T-helper 1 cell treated with Interleukin-12 subunit alpha and Interleukin-12 subunit beta and Interleukin-4 antibody, amounts not matched to agents 30 μg/mL and 1 μg/mL, for 36 hours (primary cell): ENCODE data around the gene IFNE.

ENCODE experiments used
- H3K27ac Mint-ChIP-seq: one replicate; pipeline ENCODE4 v1.8.0; 2021; ENCODE audit warnings: mild to moderate bottlenecking, mixed read lengths
- H3K27me3 Mint-ChIP-seq: one replicate; pipeline ENCODE4 v1.8.0; 2021; ENCODE audit warnings: low read depth, mixed read lengths
- H3K36me3 Mint-ChIP-seq: one replicate; pipeline ENCODE4 v1.8.0; 2021; ENCODE audit warnings: low read depth, mixed read lengths
- H3K4me1 Mint-ChIP-seq: one replicate; pipeline ENCODE4 v1.8.0; 2021; ENCODE audit warnings: low read depth, mixed read lengths
- H3K4me3 Mint-ChIP-seq: one replicate; pipeline ENCODE4 v1.8.0; 2021; ENCODE audit warnings: mild to moderate bottlenecking, moderate library complexity, mixed read lengths
- H3K9me3 Mint-ChIP-seq: one replicate; pipeline ENCODE4 v1.8.0; 2021; ENCODE audit warnings: mixed read lengths

Gene IFNE, protein sequence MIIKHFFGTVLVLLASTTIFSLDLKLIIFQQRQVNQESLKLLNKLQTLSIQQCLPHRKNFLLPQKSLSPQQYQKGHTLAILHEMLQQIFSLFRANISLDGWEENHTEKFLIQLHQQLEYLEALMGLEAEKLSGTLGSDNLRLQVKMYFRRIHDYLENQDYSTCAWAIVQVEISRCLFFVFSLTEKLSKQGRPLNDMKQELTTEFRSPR

GRCh38 chr9:21482213-21482612 is at the start of gene IFNE:
Gene IFNE (minus strand): TSS chr9:21482313. CDS start chr9:21481694, 619 bp downstream.
- Mint-ChIP-seq H3K4me3 (no peak within 1 kb of the TSS), H3K27me3 (peaks cover 13% of the 10 kb centered on the region), H3K4me1 (peaks cover 2% of the 10 kb centered on the region), H3K27ac (no peak within 1 kb of the TSS), H3K36me3 (no peaks in the 10 kb centered on the region), H3K9me3 (no peaks in the 10 kb centered on the region)

DNA sequence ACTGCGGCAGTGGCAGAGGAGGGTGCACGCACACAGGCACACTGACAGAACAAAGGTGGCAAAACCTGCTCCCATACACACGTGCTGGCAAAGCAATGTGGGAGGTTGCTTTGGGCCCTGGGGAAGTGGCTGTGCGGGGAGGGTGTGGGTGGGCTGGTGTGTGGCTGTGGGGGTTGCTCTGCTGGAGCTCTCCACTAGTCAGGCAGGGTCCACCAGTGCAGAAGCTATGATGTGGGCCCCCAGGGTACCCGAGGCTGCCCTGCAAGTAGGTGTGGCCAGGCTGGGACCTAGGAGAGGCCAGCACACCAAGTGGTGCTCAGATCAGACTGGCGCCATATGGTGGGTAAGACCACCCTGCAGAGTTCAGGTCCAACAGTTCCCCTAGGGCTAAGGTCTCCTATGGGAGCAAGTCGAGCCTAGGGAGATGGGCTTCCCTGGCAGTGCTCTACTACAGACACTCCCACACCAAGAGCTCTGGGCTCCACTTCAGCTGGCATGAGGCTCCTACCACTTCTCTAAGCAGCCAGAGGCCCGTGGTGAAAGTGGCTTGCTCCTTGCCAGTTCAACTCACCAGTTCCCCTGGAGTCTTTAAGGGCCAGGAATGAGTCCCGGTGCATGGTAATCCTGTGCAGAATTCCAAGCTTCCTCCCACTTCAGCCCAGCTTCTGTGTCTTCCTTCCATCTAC is 46.2 kb upstream of the IFNE start:
- H3K4me3 Mint-ChIP-seq = no peak overlapping the region
- no peaks in the 10 kb centered on the region for H3K27me3 Mint-ChIP-seq
- H3K9me3 Mint-ChIP-seq = peaks cover 3% of the 10 kb centered on the region
- H3K27ac Mint-ChIP-seq = no peak overlapping the region
- H3K4me1 Mint-ChIP-seq = no peaks in the 10 kb centered on the region
- H3K36me3 Mint-ChIP-seq = no peaks in the 10 kb centered on the region

GRCh38 chr9:21527579-21527978 is 45.5 kb upstream of the IFNE start:
- H3K9me3 Mint-ChIP-seq = peaks cover 3% of the 10 kb centered on the region
- no peak overlapping the region for H3K27ac Mint-ChIP-seq
- no peaks in the 10 kb centered on the region for H3K27me3 Mint-ChIP-seq
- no peaks in the 10 kb centered on the region for H3K36me3 Mint-ChIP-seq
- no peaks in the 10 kb centered on the region for H3K4me1 Mint-ChIP-seq
- no peak overlapping the region for H3K4me3 Mint-ChIP-seq

GRCh38 chr9:21525174-21525573 is 43.1 kb upstream of the IFNE start:
- H3K36me3 Mint-ChIP-seq = no peaks in the 10 kb centered on the region
- H3K4me3 Mint-ChIP-seq = no peak overlapping the region
- peaks cover 3% of the 10 kb centered on the region for H3K9me3 Mint-ChIP-seq
- no peaks in the 10 kb centered on the region for H3K27me3 Mint-ChIP-seq
- H3K4me1 Mint-ChIP-seq = no peaks in the 10 kb centered on the region
- no peak overlapping the region for H3K27ac Mint-ChIP-seq

- Mint-ChIP-seq H3K4me1 (no peaks in the 10 kb centered on the region), H3K27ac (no peak overlapping the region), H3K9me3 (peaks cover 3% of the 10 kb centered on the region), H3K27me3 (no peaks in the 10 kb centered on the region), H3K36me3 (no peaks in the 10 kb centered on the region), H3K4me3 (no peak overlapping the region)
Measured at GRCh38 chr9:21524099-21524830, 42.2 kb upstream of the IFNE start.

- Mint-ChIP-seq H3K27ac (no peak overlapping the region), H3K4me3 (no peak overlapping the region), H3K27me3 (no peaks in the 10 kb centered on the region), H3K36me3 (no peaks in the 10 kb centered on the region), H3K9me3 (no peaks in the 10 kb centered on the region), H3K4me1 (no peaks in the 10 kb centered on the region)
Measured at GRCh38 chr9:21523021-21524014, 41.2 kb upstream of the IFNE start.

- H3K9me3 Mint-ChIP-seq = no peaks in the 10 kb centered on the region
- no peak overlapping the region for H3K4me3 Mint-ChIP-seq
- no peaks in the 10 kb centered on the region for H3K27me3 Mint-ChIP-seq
- no peaks in the 10 kb centered on the region for H3K4me1 Mint-ChIP-seq
- no peak overlapping the region for H3K27ac Mint-ChIP-seq
- no peaks in the 10 kb centered on the region for H3K36me3 Mint-ChIP-seq
Measured at GRCh38 chr9:21522348-21522747, 40.2 kb upstream of the IFNE start.

DNA sequence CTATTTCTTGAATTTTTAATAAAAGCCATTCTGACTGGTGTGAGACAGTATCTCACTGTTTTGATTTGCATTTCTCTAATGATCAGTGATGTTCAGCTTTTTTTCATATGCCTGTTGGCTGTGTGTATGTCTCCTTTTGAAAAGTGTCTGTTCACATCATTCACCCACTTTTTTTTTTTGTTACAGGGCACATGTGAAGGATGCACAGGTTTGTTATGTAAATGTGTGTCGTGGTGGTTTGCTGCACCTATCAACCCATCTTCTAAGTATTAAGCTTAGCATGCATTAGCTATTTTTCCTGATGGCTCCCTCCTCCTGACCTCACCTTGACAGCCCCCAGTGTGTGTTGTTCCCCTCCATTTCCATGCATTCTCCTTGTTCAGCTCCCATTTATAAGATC is 39.3 kb upstream of the IFNE start:
- H3K36me3 Mint-ChIP-seq = no peaks in the 10 kb centered on the region
- no peak overlapping the region for H3K4me3 Mint-ChIP-seq
- no peaks in the 10 kb centered on the region for H3K4me1 Mint-ChIP-seq
- no peaks in the 10 kb centered on the region for H3K9me3 Mint-ChIP-seq
- no peak overlapping the region for H3K27ac Mint-ChIP-seq
- H3K27me3 Mint-ChIP-seq = no peaks in the 10 kb centered on the region

- Mint-ChIP-seq H3K27ac (no peak overlapping the region), H3K36me3 (no peaks in the 10 kb centered on the region), H3K4me1 (no peaks in the 10 kb centered on the region), H3K9me3 (no peaks in the 10 kb centered on the region), H3K4me3 (no peak overlapping the region), H3K27me3 (no peaks in the 10 kb centered on the region)
Measured at GRCh38 chr9:21520501-21521228, 38.6 kb upstream of the IFNE start.

DNA sequence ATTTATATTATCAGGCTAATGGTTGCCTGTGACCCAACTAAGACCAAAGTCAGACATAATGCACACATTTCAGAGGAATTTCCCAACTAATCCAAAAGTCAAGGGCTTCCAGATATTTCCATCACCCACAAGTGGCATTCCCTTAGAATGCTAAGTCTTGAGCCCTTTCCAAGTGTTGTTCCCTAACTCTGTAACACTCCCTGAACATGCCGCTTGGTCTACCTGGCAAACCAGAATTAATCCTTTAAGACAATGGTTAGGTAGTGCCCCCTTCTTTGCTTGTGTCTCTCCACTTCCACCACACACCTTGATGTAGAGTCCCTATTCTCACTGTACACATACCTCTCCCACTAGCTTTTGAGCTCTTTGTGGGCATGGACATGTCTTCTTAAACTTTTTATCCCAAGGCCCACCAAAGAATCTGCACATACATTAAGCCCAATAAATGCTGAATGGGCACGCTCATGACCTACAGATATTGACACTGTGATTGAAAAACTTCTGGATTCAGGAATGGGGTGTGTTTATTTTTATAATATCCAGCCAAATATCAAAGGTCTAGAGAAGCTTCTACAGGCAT is 37.8 kb upstream of the IFNE start:
- H3K4me3 Mint-ChIP-seq = no peak overlapping the region
- H3K27me3 Mint-ChIP-seq = no peaks in the 10 kb centered on the region
- H3K27ac Mint-ChIP-seq = no peak overlapping the region
- H3K9me3 Mint-ChIP-seq = no peaks in the 10 kb centered on the region
- no peaks in the 10 kb centered on the region for H3K4me1 Mint-ChIP-seq
- H3K36me3 Mint-ChIP-seq = no peaks in the 10 kb centered on the region

DNA sequence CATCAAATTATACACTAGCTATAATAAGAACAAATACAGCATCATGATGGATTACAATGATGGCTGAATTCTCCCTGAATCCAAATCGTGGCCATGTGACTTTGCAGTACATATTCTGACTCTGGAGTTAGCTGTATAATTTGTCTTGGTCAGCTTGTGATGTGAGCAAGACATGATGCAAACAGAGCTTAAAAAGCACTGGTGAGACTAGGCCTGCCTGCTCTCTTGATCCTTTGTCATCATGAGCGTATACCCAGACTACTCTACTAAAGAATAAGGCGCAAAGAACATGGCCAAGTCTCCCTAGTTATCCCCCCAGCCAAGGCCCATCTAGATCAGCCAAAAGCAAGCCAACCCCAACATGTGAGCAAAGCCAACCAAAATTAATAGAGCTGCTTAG is 34.7 kb upstream of the IFNE start:
- Mint-ChIP-seq H3K4me3 (no peak overlapping the region), H3K4me1 (no peaks in the 10 kb centered on the region), H3K27me3 (no peaks in the 10 kb centered on the region), H3K27ac (no peak overlapping the region), H3K36me3 (no peaks in the 10 kb centered on the region), H3K9me3 (no peaks in the 10 kb centered on the region)

DNA sequence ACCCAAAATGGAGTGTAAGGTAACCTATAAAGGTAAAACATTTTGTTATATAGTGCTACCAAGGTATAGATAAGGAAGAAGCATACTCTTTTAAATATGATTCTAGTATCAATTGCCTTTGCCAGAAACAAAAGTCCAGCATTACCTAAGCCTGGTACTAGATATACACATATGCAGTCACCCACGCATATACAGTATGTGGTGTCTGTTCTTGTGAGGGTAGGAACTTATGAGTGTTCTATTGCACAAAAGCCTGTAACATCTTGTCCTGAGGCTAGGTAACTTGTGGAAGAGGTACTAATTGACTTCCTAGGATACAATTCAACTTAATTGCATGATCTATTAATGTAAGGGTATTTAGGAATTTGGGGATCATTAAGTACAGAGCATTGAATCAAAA is 31.3 kb upstream of the IFNE start:
- no peaks in the 10 kb centered on the region for H3K9me3 Mint-ChIP-seq
- no peak overlapping the region for H3K4me3 Mint-ChIP-seq
- H3K4me1 Mint-ChIP-seq = no peaks in the 10 kb centered on the region
- peaks cover 4% of the 10 kb centered on the region for H3K27me3 Mint-ChIP-seq
- H3K36me3 Mint-ChIP-seq = no peaks in the 10 kb centered on the region
- H3K27ac Mint-ChIP-seq = no peak overlapping the region

DNA sequence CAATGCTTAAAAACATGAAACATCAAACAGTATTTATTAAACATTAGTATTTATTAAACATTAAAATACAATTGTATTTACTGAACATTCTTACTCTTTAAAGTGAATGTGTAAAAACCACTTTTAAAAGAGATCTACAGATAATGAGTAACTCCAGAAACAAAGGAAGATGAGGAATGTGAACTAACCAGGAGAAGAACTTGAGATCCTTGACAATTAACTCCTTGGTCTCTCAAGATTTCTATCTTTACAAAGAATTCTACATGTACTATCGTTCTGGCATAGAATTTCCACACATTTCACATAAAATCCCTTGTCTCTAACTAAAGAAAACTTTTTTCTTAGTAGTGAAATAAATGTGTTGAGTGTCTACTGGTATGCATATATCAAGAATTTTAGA is 28.7 kb upstream of the IFNE start:
- Mint-ChIP-seq H3K4me1 (peaks cover 3% of the 10 kb centered on the region), H3K36me3 (no peaks in the 10 kb centered on the region)

DNA sequence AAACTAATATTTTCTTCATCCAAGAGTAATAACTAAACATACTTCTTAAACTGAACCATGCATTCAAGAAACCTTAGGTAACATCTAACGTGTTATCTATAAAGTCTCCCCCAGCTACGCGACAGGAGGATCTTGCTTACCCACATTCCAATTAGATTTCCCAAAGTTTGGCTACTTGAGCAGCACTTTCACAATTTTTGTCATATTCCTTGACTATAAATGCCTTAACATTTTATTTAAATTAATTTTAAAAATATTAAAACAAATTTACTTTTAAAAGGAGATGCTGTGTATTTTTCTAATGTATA is 25.3 kb upstream of the IFNE start:
- H3K36me3 Mint-ChIP-seq = no peaks in the 10 kb centered on the region
- H3K27me3 Mint-ChIP-seq = peaks cover 8% of the 10 kb centered on the region
- no peak overlapping the region for H3K27ac Mint-ChIP-seq
- no peak overlapping the region for H3K4me3 Mint-ChIP-seq
- H3K4me1 Mint-ChIP-seq = peaks cover 3% of the 10 kb centered on the region
- no peaks in the 10 kb centered on the region for H3K9me3 Mint-ChIP-seq

More for the DNA sequence above, 28.7 kb upstream of the IFNE start:
- Mint-ChIP-seq H3K4me3 (no peak overlapping the region), H3K27ac (no peak overlapping the region), H3K9me3 (no peaks in the 10 kb centered on the region), H3K27me3 (peaks cover 8% of the 10 kb centered on the region)
